Germinal center (tissue), 1 donor: Measurements from ENCODE around the gene ZRSR2.
A peak's percentile ranks its signal among the peaks of the same experiment; 100 is the strongest.
"Not testable (repeated sequence)": the region's sequence is repeated elsewhere in the genome, so short reads cannot be mapped to it uniquely, and the experiment has no call there.

Experiments
- DNase-seq: peaks from one replicate; pipeline ENCODE4 v3.0.0; 2012; ENCODE audit warnings: mixed read lengths, low spot score

ZRSR2 gene

GRCh38 chrX:15804563-15804962, 14.3 kb downstream of the ZRSR2 start:
- DNase-seq = no peak

- no peak for DNase-seq
Observed at GRCh38 chrX:15808254-15808653, 18.0 kb downstream of the ZRSR2 start.

- DNase-seq = no peak
Observed at GRCh38 chrX:15812192-15812938, 22.1 kb downstream of the ZRSR2 start.

GRCh38 chrX:15813416-15813815, 23.1 kb downstream of the ZRSR2 start:
- DNase-seq = no peak

- no peak for DNase-seq
Observed at GRCh38 chrX:15814771-15815365, 24.6 kb downstream of the ZRSR2 start.

- peak; percentile 17 for DNase-seq
Observed at GRCh38 chrX:15815779-15816437, 25.6 kb downstream of the ZRSR2 start.

GRCh38 chrX:15816438-15816809, 26.1 kb downstream of the ZRSR2 start:
- no peak for DNase-seq

- DNase-seq = no peak
Observed at GRCh38 chrX:15816886-15817285, 26.6 kb downstream of the ZRSR2 start.

- no peak for DNase-seq
Observed at GRCh38 chrX:15820106-15821073, 30.1 kb downstream of the ZRSR2 start.

GRCh38 chrX:15822922-15823321, 32.6 kb downstream of the ZRSR2 start:
- no peak for DNase-seq

GRCh38 chrX:15825936-15826335, 35.7 kb downstream of the ZRSR2 start:
- no peak for DNase-seq

GRCh38 chrX:15829217-15829616, 38.9 kb downstream of the ZRSR2 start:
- no peak for DNase-seq

GRCh38 chrX:15831347-15831746, 41.1 kb downstream of the ZRSR2 start:
- DNase-seq = not testable (repeated sequence)

GRCh38 chrX:15834053-15834452, 43.8 kb downstream of the ZRSR2 start:
- DNase-seq = no peak

- no peak for DNase-seq
Observed at GRCh38 chrX:15834827-15835595, 44.7 kb downstream of the ZRSR2 start.

- DNase-seq = peak; percentile 28
Observed at GRCh38 chrX:15838017-15838416, 47.7 kb downstream of the ZRSR2 start.

- no peak for DNase-seq
Observed at GRCh38 chrX:15841853-15842516, 51.7 kb downstream of the ZRSR2 start.

- no peak for DNase-seq
Observed at GRCh38 chrX:15843960-15844359, 53.7 kb downstream of the ZRSR2 start.

- DNase-seq = no peak
Observed at GRCh38 chrX:15848576-15848975, 58.3 kb downstream of the ZRSR2 start.

GRCh38 chrX:15849555-15849954, 59.3 kb downstream of the ZRSR2 start:
- DNase-seq = no peak

GRCh38 chrX:15853586-15854079, 63.3 kb downstream of the ZRSR2 start:
- DNase-seq = no peak
